KG1 (cell line): ENCODE data around the gene MTMR1.

ENCODE experiments used
- DNase-seq: peaks from one replicate; lab custom pipeline; 2025; lab: John Stamatoyannopoulos, UW

Gene MTMR1

DNA sequence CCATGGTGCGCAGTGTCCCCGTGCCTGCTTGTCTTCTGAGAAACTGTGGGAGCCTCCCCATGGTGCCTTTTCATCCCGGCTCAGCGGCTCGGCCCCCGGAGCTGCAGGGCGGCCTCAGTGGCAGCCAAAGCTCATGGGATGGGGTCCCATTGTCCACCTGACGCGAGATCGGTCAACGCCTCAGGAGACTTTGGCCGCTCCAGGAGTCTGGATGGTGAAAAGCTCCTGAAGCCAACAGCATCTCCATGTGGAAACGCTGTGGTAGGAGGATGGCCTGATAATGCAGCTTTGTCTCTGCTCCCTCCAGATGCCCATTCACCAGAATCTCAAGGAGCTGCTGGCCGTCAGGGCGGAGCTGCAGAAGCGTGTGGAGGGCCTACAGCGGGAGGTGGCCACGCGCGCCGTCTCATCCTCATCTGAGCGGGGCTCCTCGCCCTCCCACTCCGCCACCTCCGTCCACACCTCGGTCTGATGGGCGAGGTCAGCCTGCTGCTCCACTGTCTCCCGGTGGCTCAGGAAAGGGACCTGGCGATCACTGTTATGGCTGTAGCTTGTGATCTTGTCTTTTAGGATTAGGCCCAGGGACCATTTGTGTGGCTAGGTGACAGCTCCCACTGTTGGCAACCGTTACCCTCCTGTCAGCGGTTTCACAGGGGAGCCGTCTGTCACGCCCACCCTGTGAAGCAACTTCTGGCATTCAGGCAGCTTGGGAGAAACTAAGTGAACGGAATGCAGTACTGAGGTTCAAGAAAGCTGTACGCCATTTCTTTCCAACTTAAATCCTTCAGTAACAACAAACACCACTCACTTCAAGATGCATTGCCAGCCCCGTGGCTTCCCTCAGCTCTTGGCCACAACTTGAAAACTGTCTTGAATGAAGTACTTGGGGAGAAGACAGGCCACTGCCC, 69.3 kb downstream of the MTMR1 start:
- no peak for DNase-seq

DNA sequence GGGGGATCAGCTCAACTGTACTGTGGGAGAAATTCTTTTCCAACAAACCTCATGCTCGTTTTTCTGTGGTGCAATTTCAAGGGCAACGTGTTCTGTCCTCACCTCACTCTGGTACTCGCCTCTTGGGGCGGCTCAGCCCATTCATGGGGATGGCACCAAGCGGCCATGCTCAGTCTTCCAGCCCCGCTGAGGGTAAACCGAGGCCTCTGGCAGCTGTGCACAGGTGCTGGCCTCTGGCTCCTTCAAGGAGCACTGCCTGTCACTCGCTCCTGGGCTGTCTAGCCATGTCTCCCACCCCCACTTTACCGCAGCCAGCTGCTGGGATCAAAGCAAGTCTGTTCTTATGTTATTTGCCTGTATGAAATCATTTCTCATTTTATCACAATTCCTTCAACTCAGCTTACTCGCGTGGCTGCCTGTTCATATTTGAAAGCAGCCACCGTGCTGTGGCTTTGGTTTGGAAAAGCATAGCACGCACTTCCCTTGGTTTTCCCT, 70.2 kb downstream of the MTMR1 start:
- DNase-seq, result no peak

DNA sequence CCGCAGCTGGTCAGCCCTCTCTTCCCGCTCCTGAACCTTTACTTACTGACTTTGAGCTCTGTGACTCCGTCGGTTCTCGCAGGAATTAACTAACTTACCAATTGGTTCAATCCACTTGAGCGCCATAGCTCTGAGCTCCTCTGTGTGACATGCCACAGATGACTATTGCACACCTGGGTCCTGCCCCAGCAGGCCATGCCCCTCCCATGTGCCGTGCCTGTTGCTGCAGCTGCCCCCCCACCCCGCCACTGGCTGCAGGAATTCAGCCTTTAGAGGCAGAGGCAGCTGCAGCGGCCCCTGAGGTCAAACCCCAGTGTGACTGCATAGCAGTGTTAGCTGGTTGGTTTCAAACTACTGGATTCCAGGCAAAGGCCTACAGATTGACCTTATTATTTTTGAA, 70.6 kb downstream of the MTMR1 start:
- DNase-seq, result no peak

DNA sequence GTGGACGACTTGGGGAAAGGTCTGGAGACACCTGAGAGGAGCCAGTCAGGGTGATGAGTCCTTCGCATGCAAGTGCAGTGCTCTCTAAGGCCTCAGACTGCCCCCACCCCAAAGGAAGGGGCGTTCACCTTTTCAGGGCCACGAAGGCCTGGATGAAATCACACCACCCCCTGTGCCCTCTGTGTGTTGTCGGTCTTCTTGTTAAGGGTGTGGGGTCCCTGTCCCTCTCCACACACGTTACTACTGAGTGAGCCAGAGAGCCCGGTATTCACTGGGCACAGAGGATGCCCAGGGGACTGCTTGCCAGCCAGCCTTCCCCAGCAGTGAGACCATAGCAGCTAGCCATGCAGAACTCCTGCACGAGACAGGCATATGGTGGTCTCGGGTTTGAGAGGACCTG, 72.0 kb downstream of the MTMR1 start:
- DNase-seq, result no peak

DNA sequence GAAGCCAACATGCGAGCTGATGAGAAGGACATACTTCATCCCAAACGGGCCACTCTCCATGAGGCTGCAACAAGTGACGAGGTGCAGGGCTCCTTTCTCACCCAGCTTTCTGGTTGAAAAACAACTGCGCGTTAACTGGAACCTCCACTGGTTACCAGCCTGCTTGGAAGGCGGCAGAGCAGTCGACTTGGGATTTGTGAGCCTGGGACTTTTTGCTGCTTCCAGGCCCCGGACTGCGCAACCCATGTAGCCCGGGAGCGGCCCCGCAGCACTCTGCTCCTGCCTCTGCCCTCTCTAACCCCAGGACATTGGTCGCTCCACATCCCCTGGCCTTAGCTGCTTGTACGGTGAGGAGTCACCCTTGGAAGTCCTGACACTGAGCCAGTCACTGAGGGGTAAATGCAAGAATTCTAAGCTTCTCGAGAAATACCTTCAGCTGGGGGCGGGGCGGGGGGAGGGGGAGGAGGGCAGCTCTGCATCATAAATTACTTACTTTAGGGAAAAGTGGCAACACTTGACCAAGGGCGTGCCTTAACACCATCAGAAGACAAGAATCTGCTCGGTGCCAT, 72.7 kb downstream of the MTMR1 start:
- DNase-seq, result no peak

DNA sequence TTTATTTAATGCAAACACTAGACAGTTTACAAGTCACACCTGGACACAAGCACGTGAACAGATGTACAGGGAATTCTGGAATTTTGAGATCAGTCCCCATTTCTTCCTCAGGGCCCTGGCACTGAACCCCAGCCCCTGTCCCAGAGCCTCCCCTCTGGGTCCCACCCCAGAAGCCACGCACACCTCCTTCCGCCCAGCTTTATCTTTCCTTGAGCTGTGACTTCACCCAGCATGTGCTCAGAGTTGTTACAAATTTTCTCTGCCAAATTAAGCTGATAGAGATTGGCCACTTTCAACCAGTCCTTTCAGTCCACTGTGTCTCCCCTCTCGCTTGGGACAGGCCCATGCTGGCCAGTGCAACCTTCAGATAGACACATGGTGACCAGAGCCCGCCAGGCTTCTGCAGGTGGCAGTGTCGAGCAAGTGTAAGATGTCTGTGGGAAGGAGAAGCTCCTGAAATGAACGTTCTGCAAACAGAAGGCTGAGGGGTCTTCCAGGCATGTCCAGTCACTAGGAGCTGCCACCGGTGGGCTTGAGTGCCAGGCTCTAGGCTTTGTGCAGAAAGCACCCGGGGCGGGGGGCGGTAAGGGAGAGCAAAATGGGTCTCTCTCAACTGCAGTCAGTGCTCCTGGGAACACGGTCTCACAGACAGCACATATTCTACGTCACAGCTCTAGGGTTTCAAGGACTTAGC, 73.3 kb downstream of the MTMR1 start:
- DNase-seq, result no peak

DNA sequence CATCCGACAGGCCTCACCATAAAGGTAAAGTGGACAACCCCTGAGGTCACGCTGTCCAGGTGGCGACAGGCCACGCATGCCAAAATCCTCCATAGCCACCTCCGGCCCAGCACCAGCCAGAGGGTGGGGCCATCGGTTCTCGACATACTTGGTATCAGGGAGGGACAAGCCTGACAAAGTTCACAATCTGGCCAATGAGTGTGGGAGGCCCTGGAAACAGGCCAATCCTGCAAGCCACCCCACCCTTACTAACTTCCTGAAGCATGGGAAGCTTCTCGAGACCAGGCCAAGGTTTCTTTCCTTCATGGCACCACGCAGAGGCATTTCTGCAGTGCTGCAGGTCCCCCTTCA, 73.8 kb downstream of the MTMR1 start:
- no peak for DNase-seq

DNA sequence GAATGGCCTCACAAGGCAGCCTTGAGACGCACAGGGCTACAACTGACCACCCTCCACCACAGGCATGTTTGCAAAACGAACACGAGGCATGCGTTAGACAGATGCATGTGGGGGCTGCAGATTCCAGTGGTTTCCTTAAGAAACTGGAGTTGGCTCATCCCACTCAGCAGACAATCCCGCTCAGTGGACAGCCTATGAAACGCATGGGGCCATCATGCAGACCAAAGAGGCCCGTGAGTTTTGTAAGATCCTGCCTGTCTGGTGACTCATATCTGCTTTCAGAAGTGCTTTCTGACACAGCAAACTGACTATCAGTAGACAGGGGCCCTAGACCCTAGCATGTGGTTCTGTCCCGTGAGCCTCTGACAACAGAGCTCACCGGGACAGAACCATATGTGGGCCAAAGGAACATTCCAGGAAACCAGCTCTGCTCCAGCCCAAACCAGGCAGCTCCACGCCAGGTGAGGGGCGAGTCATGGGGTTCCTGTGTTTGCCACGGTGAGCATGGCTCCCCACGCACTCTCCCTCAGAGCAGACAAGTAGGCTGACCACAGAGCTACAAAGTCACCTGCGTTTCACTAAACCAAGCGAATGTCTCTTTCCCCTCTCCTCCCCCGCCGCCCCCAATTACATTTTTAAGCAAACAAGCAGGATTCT, 74.4 kb downstream of the MTMR1 start:
- no peak for DNase-seq

DNA sequence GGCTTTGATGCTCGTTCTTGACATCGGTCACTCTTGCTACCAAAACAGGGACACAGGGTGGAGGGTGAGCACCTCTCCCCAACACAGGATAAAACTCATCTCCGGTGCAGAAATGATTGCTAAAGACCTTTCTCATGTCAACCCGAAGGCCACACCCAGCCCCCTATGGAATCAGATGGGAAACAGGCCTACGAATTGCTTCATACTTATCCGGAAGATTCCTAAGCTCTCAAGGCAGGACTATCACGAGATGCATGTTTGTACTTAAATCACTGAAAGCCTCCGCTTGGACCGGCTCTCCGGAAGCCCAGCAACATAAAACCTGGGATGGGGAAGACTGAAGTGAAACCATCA, 74.9 kb downstream of the MTMR1 start:
- no peak for DNase-seq

DNA sequence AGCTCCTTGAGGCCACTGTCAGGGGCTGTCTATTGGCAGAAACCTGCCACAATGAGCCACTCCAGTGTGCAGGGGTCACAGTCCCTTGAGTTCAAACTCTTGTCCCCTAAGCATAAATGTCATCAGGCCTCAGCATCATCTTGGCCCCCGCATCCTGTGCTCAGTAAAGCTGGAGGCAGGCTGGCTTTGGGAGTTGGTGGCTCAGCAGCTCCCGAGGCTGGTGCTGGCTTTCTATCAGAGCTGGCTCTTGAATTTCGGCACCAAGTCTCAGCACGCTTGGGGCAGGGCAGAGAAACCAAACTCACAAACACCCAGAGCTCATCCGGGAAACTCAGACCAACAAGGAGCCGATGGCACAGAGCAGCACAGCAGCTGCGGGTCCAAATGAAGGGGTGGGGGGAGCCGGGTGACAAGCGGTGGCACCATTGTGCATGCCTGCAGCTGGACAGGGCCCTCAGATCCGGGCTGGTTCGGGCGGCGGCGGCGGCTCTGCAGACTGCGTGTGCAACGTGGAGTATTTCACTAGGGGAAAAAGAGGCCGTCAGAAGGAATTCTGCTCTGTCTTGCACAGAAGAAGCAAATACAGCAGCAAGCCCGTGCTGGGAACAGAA, 75.5 kb downstream of the MTMR1 start:
- DNase-seq, result no peak

DNA sequence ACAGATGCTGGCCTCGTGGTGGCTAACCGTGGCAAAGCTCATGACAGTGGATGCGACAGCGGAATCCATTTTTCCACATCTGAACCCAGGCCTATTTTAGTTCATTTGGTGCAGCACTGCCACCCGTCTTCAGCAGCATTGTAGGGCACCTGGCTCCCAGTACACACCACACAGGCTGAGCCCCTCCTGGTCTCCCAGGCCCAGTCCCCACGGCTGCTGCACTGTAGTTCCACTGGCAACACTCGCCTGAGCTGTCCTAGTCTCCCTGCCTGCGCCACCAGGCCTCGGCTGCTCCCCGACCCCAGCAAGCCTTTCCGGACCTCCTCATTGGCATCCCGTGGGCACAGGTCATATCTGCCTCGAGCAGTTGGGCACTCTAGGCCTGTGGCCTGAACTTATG, 76.2 kb downstream of the MTMR1 start:
- DNase-seq, result no peak

DNA sequence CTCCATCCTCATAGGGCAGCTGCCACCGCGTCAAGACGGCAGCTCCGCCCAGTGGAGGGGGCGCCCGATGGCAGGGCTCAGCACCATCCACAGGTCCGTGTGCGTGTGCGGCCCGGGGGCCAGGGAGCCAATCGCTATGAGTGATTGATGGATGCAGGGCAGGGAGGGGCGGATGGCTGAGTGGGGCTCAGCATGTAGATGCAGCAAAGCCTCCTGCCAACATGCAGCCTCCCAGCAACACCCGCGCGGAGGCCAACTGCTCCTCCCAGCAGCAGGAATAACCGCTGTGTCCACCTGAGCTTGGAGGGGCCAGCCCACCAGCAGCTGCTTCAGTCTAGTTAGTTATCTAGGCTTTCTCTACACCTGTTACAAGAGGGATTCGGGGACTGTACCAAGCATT, 77.4 kb downstream of the MTMR1 start:
- no peak for DNase-seq

DNA sequence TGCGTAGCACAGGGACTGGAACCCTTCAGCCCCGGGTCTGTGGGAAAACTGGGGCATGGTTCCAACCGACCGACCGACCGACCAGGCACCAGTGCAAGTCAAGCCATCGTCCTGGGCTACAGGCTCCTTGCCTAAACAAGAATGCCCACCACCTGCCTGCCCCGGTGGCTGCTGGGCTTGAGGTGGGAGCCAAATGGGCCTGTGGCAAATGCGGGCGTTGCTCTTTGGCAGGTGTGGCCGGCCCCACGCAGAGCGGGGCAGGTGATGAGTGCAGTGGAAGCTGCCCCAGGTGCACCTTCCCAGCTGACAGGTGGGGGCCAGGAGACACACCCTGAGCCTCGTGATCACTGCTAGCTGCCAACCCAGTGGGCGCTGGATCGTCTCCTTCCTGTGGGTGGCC, 77.9 kb downstream of the MTMR1 start:
- no peak for DNase-seq

DNA sequence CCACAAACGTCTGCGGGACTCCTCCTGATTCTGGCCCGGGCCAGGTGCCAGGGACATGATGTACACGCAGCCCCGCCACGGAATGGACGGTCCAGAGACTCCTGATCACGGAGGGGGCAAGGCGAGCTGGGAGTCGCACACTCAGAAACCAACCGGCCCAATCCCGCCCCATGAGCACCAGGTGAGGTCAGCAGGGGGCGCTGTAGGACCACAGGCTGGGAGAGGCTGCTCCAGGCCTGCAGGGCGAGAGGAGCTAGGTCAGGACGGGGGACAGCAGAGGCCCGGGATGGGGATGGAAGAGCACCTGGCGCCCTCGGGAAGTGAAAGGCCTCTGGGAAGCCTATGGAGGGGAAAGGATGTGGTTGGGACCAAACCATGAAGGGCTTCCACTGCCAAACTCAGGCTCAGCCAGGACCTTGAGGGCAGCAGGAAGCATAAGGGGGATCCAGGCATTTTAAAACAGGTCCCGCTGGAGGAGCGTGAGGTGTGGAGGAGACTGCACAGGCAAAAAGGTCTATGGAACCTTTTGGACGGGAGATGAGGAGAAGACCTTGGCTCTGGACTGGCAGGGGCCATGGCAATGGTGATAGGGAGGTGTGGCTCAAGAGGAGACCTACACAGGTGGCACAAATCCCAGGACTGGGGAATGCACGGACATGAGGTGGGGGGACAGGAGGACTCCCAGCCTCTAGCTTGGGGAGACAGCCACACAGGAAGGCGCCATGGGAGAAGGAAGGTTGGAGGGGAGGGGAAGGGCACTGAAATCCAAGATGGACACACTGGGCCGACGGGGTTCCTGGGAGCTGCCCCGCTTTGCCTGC, 79.2 kb downstream of the MTMR1 start:
- no peak for DNase-seq

DNA sequence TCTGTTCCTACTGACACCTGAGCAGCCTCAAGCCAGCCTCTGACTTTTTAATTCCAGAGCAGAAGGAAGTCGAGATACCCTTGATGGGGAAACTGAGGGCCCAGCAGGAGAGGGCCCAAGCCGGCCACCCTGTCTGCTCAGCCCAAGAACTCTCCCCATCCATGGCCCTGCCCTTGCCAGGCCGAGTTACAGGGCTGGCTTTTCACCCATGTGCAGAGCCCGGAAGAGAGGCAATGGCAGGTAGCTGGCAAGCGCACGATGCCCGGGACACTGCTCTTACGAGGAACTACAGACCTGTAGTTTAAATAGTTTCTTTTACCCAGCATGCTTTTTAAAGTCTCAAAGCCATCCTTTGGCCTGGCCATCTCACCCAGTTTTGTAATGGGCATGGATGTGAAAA, 79.9 kb downstream of the MTMR1 start:
- DNase-seq, result no peak

DNA sequence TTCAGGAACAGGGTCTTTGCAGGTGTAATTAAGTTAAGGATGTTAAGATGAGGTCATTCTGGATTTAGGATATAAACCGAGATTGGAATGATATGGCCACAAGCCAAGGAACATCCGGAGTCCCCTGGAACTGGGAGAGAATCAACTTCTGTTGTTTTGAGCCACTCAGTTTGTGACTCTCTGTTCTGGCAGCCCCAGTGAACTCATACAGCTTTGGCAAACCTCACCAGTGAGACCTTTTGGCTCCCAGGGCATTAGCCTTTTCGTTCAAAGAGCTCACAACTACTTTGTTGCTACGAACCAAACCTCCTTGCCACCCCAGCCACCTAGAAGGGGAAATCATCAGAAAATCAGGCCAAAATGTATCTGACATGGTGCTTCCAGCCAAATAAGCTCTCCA, 80.4 kb downstream of the MTMR1 start:
- no peak for DNase-seq

DNA sequence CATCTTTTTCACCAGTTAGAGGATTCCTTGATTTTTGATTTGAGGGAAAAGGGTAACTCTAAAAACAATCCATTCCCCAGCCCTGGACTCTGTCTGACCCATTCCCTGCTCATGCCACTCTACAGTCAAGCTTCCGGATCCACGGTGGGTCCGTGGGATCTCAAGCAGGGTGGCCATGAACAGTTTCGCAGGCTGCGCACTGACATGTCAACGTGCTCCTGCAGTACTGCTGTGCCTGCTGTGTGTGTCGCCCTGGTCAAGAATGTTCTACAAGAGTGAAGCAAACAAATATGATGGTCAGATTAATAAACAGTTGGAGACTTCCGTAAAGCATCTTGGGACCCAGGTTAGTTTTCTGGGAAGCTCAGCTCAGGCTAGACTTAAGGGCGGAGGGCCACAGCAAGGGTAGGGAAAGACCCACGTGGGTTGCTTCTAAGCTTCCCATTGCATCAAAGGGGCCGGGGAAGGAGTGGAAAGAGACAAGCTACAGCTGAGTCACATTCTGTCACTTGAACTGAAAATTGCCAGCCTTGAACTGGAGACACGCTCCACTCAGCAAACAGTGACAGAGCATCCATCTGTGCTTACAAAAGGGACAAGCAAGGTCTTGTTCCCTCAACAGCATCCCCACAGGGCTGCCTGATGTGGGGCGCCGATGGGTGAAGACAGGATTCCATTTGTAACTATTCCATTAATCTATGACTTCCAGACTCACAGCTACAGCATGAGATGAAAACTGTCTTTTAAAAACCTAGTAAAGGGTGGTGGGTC, 81.8 kb downstream of the MTMR1 start:
- no peak for DNase-seq

DNA sequence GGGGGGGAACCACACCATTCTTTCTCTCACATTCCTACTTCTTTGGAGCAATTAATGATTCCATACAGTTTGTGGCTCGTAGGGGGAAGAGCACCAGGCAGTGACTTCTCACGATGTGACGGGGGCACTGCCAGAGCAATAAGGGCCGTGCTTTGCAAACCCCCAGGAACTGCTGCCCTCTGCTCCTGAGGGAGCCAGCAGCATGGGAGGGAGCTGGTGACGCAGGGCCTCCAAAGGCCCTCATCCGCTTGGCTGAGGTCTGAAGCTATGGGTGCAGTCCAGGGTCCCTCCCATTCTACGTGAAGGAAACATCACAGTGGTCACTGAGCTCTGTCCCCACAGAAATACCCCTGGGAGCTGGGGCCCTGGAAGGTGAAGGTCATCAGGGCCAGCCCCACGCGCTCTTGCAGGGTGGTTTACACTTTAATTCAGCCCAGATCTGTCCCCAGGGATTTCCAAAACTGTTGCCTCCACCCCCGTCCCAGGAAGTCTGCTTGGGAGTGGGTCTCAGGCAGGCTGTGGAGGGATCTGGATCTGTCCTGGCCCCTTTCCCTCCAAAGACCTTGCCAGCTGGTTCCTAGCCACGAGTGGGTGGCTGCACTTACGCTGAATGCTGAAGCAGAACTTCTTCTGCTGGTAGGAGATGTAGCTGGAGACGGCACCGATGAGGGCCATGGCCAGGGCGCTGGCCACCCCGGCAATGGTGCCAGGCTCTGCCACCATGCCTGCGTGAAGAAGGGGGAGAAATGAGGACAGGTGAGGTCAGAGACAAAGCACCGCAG, 82.6 kb downstream of the MTMR1 start:
- no peak for DNase-seq

DNA sequence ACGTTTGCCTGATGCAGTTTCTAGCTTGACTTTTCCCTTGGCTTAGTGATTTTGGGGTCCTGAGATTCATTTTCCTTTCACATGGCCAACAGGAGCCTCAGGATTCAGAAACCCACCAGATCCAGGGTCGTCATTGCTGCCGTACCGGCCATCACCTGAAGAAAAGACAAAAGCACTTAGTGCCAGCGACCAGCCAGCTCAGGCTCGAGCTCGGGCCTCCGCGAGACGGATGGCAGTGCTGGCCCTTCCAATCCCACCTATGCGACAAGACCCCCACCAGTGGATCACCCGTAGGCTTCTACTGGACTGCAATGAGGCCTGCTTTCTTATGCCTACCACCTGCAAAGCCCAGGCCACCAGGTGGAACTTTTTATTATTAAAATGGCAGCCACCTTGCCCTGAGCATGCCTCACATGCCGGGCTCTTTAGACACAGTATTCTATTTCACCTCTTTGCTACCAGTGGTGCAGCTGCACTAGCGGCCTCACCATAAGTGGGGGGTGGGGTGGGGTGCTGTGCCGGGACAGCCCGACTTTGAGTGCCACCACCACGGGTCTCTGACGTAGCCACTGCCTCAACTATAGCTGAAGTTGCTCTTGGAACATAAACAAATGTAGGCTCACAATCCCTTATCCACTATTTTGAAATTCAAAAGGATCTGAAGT, 84.3 kb downstream of the MTMR1 start:
- no peak for DNase-seq
